HG03135 (cell line): ENCODE data around the gene NCKIPSD.

Source experiments
- ATAC-seq: cut with Tn5 transposase; IDR thresholded peaks from one replicate; pipeline ENCODE4 v1.9.1; 2021; ENCODE audit warnings: mild to moderate bottlenecking, moderate library complexity; ENCODE audit not compliant: unreplicated experiment

The NCKIPSD gene

GRCh38 chr3:48628277-48629017 lies 57.3 kb downstream of the NCKIPSD start:
- no peak for ATAC-seq

DNA sequence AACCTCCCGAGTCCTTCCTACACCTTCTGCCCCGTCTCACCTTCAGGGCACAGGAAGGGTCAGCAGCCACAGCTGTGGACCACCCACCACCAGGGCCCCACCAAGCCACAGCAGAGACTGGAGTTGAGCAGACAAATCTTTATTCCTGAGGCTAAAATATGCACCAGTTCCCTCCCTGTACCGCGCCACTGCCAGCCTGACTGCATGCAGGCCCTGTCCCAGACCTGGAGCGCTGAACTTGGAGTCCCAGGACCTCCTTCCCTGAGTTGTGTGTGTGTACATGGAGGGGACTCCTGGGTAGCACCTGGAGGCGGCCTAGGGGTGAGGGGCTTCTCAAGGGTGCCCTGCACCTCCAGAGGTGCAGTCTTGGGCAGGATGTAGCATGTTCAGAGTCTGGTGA lies 60.1 kb downstream of the NCKIPSD start:
- no peak for ATAC-seq

DNA sequence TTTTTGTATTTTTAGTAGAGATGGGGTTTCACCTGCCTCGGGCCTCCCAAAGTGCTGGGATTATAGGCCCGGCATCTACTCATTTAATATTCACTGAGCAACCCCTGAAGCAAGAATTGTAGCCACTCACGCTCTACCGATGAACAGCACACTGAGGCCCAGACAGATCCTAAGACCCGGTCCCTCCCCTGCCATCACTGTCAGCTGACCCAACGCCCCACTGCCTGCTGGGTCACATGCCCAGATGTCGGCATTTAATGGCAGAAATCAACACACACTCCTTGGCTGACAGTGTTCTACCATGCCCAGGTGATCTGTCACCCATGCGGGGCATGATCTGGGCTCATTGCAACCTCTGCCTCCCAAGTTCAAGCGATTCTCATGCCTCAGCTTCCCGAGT lies 60.9 kb downstream of the NCKIPSD start:
- no peak for ATAC-seq

GRCh38 chr3:48623851-48624547 lies 61.7 kb downstream of the NCKIPSD start:
- ATAC-seq: no peak
